Panc1 (cell line): Measurements from ENCODE around the gene GPC1.

Source experiments
- POLR2AphosphoS5 ChIP-seq: IDR thresholded peaks from 2 replicates; pipeline ENCODE4 v1.6.1; 2012; ENCODE audit warnings: mild to moderate bottlenecking, low read depth, low read length, moderate library complexity
- TF ChIP-seq, protein P1 (sequence below): fragments of 450-650 bp; IDR thresholded peaks from 2 replicates; pipeline ENCODE4 v1.5.1; 2017; ENCODE audit warnings: mild to moderate bottlenecking
- TF ChIP-seq, protein P2 (sequence below), 2 experiments: IDR thresholded peaks; 2 replicates each; pipeline ENCODE4 v1.6.1; 2011 to 2012; ENCODE audit warnings: low read depth in 2 of 2, control low read depth in 1 of 2, low read length in 1 of 2, mild to moderate bottlenecking in 1 of 2, moderate library complexity in 1 of 2; ENCODE audit not compliant: insufficient read depth in 1 of 2

DNA sequence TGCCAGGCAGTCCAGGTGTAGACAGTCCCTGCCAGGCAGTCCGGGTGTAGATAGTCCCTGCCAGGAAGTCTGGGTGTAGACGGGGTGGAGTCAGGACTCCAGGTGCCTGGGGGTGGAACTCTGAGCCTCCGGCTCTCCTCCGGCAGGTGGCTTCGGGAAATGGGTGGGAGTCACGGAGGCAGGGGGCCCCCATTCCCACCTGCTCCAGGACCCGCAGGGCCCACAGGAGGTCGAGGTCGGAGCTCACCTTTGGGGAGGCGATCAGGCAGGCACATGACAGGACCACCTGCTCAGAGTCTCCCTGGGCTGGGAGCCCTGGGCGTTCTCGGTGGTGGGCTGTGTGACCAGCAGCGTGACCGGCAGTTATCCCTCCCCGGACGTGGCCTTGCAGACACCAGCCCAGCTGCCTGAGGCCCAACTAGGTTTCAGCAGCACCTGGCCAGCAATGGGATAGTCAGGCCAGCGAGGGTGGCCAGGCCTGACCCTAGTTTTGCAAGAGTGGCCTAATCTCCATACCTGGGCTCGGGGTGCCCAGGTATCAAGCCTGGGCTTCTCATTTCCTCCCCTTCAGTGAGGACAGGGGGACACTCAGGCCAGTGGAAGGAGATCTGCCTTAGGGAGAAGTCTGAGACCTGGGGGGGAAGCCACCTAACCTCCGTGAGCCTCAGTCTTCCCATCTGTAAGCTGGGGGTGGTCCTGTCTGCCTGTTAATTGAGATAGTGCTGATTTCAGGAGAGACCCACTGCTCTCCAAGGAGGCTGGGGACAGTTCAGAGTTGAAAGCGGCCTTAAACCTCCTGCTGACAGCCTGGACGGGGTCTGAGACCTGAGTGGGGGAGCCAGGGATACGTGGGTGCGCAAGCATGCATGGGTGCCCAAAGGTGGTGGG lies 13.2 kb downstream of the GPC1 start:
- TF ChIP-seq, protein P1, sequence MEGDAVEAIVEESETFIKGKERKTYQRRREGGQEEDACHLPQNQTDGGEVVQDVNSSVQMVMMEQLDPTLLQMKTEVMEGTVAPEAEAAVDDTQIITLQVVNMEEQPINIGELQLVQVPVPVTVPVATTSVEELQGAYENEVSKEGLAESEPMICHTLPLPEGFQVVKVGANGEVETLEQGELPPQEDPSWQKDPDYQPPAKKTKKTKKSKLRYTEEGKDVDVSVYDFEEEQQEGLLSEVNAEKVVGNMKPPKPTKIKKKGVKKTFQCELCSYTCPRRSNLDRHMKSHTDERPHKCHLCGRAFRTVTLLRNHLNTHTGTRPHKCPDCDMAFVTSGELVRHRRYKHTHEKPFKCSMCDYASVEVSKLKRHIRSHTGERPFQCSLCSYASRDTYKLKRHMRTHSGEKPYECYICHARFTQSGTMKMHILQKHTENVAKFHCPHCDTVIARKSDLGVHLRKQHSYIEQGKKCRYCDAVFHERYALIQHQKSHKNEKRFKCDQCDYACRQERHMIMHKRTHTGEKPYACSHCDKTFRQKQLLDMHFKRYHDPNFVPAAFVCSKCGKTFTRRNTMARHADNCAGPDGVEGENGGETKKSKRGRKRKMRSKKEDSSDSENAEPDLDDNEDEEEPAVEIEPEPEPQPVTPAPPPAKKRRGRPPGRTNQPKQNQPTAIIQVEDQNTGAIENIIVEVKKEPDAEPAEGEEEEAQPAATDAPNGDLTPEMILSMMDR: no peak
- TF ChIP-seq, protein P2, sequence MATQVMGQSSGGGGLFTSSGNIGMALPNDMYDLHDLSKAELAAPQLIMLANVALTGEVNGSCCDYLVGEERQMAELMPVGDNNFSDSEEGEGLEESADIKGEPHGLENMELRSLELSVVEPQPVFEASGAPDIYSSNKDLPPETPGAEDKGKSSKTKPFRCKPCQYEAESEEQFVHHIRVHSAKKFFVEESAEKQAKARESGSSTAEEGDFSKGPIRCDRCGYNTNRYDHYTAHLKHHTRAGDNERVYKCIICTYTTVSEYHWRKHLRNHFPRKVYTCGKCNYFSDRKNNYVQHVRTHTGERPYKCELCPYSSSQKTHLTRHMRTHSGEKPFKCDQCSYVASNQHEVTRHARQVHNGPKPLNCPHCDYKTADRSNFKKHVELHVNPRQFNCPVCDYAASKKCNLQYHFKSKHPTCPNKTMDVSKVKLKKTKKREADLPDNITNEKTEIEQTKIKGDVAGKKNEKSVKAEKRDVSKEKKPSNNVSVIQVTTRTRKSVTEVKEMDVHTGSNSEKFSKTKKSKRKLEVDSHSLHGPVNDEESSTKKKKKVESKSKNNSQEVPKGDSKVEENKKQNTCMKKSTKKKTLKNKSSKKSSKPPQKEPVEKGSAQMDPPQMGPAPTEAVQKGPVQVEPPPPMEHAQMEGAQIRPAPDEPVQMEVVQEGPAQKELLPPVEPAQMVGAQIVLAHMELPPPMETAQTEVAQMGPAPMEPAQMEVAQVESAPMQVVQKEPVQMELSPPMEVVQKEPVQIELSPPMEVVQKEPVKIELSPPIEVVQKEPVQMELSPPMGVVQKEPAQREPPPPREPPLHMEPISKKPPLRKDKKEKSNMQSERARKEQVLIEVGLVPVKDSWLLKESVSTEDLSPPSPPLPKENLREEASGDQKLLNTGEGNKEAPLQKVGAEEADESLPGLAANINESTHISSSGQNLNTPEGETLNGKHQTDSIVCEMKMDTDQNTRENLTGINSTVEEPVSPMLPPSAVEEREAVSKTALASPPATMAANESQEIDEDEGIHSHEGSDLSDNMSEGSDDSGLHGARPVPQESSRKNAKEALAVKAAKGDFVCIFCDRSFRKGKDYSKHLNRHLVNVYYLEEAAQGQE (IDR thresholded peaks at IDR 0.05; ENCODE audit: insufficient read depth in 1 of 2, low read depth in 2 of 2, low read length in 1 of 2): no peak
- no peak for TF ChIP-seq POLR2AphosphoS5
